Measurements from ENCODE around the gene PNPLA7.

DNA sequence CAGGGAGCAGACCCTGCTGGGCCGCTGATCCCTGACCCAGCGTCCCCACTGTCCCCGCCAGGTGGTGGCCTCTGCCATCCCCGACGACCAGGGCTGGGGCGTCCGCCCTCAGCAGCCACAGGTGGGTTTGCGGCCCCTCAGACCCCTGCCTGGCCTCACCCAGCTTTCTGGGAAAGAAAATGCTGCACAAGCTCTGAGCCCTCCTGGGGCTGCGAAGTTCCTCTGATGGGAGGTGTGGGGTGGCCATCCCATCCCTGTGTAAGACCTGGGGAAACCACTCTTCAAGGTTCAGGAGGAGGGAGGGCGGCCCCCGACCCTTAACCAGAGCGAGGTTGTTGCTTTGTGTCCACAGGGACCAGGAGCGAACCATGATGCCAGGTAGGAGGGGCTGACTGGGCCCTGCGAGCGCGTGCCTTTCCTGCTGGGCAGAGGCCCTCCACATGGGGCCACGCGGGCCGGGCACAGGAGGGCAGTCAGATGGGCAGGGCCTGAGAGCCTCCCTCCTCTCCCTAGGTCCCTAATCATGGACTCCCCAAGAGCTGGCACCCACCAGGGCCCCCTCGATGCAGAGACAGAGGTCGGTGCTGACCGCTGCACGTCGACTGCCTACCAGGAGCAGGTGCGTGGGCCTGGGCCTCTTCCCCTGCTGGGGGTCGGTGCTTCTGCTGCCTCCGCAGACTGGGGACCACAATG, 119.3 kb downstream of the PNPLA7 start:
- TF ChIP-seq, protein P1, sequence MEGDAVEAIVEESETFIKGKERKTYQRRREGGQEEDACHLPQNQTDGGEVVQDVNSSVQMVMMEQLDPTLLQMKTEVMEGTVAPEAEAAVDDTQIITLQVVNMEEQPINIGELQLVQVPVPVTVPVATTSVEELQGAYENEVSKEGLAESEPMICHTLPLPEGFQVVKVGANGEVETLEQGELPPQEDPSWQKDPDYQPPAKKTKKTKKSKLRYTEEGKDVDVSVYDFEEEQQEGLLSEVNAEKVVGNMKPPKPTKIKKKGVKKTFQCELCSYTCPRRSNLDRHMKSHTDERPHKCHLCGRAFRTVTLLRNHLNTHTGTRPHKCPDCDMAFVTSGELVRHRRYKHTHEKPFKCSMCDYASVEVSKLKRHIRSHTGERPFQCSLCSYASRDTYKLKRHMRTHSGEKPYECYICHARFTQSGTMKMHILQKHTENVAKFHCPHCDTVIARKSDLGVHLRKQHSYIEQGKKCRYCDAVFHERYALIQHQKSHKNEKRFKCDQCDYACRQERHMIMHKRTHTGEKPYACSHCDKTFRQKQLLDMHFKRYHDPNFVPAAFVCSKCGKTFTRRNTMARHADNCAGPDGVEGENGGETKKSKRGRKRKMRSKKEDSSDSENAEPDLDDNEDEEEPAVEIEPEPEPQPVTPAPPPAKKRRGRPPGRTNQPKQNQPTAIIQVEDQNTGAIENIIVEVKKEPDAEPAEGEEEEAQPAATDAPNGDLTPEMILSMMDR (IDR thresholded peaks at IDR 0.05) = no peak
- TF ChIP-seq POLR2A (IDR thresholded peaks at IDR 0.05) (no peak), EP300 (IDR thresholded peaks at IDR 0.05) (no peak), POLR2AphosphoS5 (IDR thresholded peaks at IDR 0.05) (no peak)

Measured in stomach (tissue), 4 donors.